Measurements from ENCODE around the gene EYS. TPM values are rescaled to one million over a fixed set of nuclear protein-coding genes. Genes with fewer than 3 reads are reported as not detected.
"Not testable (repeated sequence)": the region's sequence is repeated elsewhere in the genome, so short reads cannot be mapped to it uniquely, and the experiment has no call there.

The EYS gene
- polyA plus RNA-seq, 4 donors, result 0.51 to 0.77 (median 0.61) TPM

DNA sequence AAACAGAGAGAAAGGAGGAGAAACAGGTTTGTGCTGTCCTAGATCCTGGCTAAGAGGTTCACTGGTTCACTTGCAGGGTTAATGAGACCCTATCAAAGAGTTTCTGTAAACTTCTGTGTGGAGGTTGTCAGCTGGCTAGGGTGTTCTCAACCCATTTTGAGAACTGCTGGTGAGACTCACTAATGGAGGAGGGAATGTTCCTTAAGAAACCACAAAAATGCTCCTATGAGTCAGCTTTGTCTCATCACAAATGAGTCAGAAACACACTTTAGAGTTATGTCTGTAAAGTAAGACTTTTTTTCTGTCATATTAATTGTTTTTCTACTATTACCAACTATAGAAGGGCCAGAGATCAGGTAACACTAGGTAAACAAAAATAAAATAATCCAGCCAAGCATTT lies 1187.0 kb downstream of the EYS start:
- no peak for DNase-seq (ENCODE audit: low read depth in 4 of 4, low spot score in 3 of 4)

DNA sequence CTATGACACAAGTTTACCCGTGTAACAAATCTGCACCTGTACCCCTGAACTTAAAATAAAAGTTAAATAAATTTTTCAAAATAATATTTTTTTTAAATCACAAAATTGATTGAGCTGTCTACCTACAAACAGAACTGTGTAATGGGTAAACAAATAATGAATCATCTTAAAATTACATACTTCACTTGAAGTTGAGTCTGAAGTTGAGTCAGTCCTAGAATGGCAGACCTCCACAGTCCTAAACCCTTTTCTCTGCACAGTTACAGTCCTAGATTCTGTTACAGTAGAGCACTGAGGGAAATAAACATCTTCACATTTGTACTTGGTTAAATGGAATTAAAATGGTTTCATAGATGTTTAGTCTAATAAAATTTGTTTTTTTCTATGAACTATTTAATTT lies 1190.6 kb downstream of the EYS start:
- DNase-seq (ENCODE audit: low read depth in 4 of 4, low spot score in 3 of 4), result no peak

DNA sequence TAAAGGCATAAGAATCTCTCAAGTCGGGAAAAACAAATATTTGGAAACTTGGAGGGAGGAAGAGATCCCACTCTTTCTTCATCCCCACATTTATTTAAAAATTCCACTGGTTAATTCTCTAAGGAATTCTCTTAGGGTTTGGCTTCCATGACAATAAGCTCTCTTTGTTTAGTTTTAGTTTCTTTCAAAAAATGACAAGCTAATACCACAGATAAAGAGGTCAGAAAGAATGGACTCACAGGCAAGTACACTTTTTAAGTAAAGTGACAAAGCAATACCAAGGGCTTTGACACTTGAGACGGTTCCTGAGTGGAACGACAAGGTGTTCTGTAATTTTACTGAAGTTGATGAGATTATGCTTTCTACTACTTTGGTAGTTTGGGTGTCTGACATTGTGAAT lies 1199.4 kb downstream of the EYS start:
- no peak for DNase-seq (ENCODE audit: low read depth in 4 of 4, low spot score in 3 of 4)

DNA sequence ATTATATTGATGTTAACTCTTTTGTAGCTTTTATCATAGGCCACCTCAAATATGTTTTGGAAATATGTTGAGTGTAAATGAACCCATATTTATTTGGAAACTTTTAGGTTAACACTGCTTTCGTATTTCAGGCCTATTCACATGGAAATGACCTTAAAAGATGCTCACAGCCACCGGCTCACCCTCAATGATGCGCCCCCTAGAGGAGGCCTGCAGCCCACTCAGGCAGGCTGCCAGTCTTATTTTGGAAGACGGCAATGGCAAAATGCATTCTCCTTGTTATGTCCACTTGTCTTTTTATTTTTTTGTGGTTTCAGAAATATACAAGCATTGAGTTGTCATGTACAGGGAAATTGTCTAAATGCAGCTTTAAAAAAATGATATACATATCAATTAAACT lies 1201.7 kb downstream of the EYS start:
- no peak for DNase-seq (ENCODE audit: low read depth in 4 of 4, low spot score in 3 of 4)

DNA sequence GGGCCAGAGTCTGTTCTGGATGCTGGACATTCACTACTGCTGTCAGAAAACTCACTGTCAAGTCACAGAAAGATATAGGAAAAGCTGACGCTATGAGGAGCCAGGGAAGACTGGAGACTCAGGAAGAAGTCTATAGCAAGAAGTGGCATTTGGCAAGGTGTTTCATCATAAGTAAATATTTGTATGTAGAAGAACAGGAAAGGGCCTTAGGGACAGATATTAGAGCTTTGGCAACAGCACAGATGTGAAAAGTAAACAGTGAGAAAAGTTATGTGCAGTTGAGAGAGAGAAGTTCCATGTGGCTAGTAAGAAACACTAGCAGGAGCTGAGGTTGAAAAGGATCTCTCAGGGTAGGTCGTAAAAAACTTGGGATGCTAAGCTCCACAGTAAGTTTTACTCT lies 1202.5 kb downstream of the EYS start:
- DNase-seq (ENCODE audit: low read depth in 4 of 4, low spot score in 3 of 4), result no peak

DNA sequence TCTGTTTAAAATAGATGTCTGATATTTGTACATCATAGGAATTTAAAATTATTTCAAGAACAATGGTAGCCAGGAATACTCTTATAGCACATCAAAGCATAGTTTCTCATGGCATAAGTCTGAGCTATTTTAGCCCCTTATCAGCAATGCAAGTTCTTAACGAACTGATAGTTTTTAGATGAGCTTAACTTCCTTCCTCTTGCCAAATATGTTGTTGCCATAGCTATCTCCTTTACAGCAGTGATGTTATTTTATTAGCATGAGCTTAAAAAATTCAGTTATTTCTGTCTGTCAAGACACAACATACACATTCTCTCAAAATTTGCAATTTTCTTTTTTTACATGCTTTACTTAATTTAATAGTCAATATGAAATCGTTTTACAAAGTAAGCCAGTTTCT lies 1204.2 kb downstream of the EYS start:
- no peak for DNase-seq (ENCODE audit: low read depth in 4 of 4, low spot score in 3 of 4)

DNA sequence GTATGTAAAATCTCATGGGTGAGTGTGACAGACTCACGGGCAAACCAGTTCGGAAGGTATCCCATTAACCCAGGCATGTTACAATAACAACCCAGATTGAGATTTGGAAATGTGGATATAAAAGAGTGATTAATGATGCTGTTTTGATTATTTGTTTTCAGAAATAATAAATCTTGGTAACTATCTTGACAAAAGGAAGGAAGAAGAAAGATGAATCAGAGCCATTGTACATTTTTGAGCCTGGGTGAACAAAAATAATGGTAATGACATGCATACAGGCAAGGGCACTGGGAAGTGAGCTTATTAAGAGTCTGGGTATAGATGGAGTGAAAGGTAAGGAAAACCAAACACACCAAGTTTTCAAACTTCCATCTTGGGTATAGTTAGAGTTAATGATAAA lies 1209.4 kb downstream of the EYS start:
- no peak for DNase-seq (ENCODE audit: low read depth in 4 of 4, low spot score in 3 of 4)

DNA sequence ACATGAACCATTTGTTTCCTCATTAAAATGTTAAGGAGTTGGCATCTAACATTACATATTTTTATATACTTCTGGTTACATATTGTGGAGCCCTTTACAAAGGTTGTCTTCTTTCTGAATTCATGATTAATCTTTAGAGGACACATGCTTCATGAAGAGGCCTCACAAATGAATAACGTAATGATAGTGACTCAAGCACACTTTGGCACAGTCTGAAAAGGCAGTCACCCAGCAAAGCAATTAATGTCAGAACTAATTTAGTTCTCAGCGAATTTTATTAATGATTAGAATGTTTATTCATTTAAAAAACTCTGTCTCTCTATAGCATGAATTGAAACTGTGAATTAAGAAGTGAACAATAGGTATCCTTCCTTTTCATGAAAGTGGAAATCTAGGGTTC lies 1217.3 kb downstream of the EYS start:
- DNase-seq (ENCODE audit: low read depth in 4 of 4, low spot score in 3 of 4), result no peak

DNA sequence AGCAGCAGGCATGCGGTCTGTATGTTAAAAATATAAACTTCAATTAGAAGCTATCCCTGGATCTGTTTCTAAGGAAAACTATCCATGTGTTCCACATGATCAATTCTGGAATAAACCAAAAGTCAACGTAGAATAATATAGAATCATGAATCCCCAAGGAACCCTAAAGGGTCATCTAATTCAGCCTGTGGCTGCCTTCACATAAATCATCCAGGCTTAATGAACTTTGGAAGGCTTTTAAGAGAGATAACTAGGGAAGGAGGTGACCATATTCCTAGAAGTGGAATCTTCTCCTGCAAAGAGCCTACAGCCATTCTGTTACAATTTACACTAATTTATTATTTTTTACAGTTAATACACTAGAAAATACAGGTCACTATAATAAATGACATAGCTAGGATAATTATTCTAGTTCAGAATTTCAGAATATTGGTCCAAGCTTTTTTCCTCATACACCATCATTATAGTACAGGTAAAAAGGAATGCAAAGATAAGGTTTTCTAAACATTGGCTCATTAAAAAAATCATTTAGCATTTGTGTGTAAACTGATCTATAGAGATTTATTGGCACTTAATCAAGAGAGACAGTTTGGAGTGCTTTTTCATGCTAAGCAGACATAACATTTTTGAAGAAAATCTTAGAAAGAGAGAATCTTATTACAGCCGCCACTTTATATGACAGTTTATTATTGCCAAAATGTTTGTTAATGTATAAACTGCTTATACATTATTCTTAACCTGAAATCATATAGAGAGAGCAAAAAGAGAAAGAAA lies 1220.3 kb downstream of the EYS start:
- DNase-seq (ENCODE audit: low read depth in 4 of 4, low spot score in 3 of 4), result no peak

DNA sequence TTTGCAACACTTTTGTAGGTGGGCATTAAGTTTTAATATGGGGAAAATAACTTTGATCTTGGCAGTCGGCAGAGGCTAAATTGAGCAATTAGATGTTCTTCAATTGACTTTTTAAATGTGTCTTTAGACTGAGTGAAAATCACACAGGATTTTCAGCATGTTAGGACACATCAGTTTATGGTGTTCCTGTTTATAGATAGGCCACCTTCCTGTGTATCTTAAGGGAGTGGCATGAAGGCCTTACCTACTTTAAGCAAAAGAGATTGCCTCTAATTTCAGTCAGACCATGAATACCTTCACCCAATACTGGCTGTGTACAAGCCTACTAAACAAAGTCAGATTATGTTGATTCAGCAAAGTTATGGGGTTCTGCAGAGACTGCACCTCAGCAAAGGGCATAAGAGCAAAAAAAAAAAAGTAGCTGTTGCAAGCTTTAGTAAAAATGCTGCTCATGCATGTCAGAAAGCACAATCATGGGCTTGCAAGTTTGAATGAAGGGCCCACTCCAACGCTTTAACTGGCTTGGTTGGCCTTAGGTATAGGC lies 1223.0 kb downstream of the EYS start:
- DNase-seq (ENCODE audit: low read depth in 4 of 4, low spot score in 3 of 4), result no peak

DNA sequence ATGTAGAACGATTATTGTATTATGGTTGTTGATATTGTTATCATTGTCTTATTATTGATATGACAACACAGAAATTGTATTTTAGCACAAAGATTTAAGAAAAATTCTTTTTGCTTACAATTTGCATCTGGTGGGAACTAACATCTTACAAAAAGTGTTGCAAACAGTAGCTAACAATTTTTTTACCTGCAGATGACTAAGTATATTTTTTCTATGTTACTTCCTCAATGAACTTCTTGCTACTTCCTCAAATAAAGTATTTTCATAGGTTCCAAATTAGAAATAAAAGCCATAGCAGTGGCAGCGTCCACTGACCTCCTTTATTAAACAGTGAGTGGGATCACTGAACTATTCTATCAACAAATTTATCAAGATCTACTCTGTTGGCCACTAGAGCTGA lies 1224.4 kb downstream of the EYS start:
- DNase-seq (ENCODE audit: low read depth in 4 of 4, low spot score in 3 of 4), result no peak

DNA sequence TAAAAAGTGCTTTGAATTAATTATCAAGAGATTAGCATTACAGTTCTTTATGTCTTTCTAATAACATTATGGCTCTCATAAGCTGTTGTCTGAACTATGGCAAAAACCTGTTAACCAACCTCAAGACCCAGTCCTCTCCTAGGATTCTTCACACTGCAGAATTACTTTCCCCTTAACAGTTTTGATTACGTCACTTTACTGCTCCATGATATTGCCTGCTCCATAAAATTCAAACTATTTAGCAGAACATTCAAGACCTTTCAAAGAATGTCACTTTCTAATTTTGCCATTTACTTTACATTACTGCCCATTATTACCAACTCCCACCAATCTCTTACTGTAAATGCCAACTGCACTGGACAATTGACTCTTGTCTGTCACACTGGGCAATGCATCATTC lies 1227.9 kb downstream of the EYS start:
- no peak for DNase-seq (ENCODE audit: low read depth in 4 of 4, low spot score in 3 of 4)

DNA sequence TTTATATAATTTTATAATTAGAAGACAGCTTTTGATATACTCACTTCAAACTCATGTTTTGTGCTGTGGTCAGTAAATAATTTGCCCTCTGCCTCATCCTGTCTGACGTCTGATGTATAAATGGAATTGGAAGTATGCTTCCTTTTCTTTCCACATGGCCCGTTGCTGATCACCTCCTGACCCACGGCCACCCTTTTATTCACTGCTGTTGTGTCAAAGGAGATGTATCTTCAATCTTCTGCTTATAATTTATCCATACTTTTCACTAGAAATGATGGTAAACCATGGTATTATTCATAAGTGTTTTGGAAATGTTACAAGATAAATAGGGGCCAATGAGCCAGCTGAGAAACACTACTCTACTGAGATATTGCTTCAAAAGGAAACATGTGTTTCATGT lies 1229.6 kb downstream of the EYS start:
- no peak for DNase-seq (ENCODE audit: low read depth in 4 of 4, low spot score in 3 of 4)

DNA sequence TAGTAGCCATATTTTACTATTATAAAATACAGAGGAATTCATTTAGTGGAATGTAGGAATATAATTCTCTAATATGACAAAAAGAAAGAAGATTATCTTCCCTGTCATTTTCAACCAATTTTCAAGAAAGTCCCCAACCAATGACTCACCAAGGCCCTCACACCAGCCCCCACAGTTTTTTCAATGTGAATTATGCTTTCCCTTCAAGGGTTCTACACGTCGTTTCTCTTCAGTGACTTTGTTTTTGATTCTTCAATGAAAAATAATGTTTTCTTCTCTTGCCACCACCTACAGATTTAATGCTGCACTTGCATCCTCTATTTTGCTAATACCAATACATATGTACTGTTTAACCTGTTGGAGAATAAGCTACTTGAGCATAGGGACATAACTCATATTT lies 1230.1 kb downstream of the EYS start:
- DNase-seq (ENCODE audit: low read depth in 4 of 4, low spot score in 3 of 4), result no peak

DNA sequence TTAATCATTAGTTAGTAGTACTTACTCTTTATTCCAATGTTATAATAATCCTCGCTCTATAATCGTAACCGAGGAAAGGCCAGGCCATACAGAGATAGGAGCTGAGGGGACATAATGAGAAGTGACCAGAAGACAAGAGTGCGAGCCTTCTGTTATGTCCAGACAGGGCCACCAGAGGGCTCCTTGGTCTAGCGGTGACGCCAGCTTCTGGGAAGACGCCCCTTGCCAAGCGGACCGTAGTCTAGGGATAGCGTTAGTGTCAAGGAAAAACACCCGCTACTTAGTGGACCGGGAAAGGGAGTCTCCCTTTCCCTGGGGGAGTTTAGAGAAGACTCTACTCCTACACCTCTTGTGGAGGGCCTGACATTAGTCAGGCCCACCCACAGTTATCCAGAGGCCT lies 1237.6 kb downstream of the EYS start:
- not testable (repeated sequence) for DNase-seq (ENCODE audit: low read depth in 4 of 4, low spot score in 3 of 4)

DNA sequence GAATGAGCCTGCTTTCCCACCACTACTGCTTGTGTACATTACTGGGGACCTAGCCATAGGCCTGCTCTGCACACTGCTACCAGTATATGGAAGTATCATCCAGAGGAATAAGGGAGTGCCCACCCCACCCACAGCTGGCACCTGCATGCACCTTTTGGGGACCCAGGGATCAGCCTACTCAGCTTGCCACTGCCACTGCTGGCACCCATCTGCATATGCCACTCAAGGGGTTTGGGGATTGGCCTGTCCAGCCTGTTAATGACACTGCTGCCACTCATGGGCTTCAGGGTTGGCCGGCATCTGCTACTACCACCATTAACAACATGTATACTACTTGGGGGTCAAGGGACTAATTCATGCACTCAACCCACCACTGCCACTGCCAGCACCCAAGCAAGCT lies 1239.4 kb downstream of the EYS start:
- DNase-seq (ENCODE audit: low read depth in 4 of 4, low spot score in 3 of 4), result no peak

DNA sequence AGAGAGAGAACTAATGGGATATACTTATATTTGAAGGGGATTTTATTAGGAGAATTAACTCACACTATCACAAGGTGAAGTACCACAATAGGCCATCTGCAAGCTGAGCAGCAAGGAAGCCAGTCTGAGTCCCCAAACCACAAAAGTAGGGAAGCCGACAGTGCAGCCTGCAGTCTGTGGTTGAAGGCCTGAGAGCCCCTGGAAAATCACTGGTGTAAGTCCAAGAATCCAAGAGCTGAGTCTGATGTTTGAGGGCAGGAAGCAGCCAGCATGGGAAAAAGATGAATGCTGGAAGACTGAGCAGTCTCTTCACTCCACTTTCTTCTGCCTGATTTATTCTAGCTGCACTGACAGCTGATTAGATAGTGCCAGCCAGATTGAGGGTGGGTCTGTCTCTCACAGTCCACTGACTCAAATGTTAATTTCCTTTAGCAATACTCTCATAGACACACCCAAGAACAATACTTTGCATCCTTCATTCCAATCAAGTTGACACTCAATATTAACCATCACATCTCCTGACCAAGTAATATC lies 1247.5 kb downstream of the EYS start:
- DNase-seq (ENCODE audit: low read depth in 4 of 4, low spot score in 3 of 4), result no peak

DNA sequence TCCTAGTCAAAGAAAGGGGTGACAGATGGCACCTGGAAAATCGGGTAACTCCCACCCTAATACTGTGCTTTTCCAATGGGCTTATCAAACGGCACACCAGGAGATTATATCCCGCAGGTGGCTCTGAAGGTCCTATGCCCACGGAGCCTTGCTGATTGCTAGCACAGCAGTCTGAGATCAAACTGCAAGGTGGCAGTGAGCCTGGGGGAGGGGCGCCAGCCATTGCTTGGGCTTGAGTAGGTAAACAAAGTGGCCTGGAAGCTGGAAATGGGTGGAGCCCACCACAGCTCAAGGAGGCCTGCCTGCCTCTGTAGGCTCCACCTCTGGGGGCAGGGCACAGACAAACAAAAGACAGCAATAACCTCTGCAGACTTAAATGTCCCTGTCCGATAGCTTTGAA lies 1258.9 kb downstream of the EYS start:
- not testable (repeated sequence) for DNase-seq (ENCODE audit: low read depth in 4 of 4, low spot score in 3 of 4)

DNA sequence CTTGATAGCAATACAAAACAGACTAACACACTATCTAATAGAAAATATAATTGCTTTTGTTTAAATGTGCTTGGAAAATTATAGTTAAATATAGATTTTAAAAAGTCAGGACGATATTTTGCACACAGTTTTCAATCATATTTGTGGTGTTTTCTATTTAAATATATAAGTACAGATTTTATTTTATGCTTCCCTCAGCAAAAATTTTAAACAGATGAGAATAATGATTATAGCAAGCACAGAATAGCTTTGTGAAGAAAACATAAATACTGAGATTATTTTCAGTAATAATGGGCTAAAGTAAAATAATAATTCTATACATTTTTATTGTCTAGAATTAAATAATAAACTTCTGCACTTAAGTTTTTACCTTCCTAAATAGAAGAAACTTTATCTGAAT lies 1262.0 kb downstream of the EYS start:
- DNase-seq (ENCODE audit: low read depth in 4 of 4, low spot score in 3 of 4), result no peak

DNA sequence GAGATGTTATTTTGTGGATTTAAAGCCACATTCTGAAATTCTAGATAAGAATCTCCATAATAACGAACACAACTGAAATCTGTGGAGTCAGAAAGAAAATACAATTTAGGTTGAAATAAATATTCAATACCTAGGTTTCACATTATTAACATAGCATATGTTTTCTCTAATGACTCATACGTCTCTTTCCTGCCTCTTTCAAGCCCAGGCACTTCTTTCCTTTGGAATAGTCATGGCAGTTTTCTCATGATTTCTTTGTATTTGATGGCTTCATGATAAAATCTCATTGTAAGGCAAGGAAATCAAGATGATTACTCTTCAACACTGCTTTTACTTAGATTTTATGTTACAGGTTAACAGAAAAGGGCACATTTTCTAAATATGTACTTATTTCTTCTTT lies 1267.8 kb downstream of the EYS start:
- no peak for DNase-seq (ENCODE audit: low read depth in 4 of 4, low spot score in 3 of 4)

DNA sequence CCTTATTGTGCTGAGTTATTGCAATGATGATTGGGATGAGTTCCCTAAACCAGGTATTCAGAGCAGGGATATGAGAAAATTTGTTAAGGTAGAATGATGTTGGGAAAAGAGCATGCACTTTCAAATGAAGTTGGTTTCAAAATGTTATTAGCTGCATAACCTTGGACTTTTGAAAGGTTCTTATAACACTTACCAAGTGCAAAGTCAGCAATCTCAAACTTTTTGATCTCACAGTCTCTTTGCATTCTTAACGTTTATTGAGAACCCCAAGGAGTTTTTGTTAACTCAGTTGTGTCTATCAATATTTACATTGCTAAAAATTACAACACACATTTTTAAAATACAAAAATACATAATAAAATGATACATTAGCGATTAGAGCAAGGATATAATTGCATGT lies 1269.0 kb downstream of the EYS start:
- DNase-seq (ENCODE audit: low read depth in 4 of 4, low spot score in 3 of 4), result no peak

DNA sequence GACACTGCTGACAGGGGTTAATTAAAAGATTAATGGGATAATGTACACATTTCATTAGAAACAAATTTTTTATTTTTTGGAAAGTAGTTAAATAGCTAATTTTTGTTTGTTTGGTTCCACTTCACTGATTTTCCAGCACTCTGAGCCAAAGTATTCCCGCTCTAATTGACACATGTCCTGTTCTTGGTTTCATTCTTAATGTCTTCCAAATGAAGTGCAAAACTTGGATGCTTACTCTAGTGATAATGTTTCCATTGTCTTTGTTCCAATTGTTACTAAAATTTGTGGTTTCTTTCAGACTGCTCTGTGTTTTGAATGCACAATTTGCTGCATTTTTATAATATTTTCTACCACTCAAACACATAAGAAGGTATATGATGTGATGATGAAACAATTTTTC lies 1277.1 kb downstream of the EYS start:
- no peak for DNase-seq (ENCODE audit: low read depth in 4 of 4, low spot score in 3 of 4)

DNA sequence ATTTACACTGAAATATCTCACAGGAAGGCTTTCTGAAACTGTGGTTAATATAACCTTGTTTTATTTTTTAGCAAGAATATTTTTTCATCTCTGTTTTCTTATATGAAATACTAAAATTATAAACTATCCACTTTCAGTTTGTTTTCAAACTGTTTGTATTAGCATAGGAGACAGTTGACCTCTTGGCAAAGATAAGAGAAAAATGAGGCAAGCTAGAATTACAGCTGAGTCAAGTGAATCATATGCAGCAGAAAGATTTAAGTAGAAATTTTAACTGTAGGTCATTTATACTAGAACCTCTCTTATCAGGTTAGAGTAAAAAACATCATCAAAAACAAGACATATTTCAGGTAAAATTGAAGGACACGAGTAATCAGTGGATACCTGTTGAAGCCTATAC lies 1278.8 kb downstream of the EYS start:
- no peak for DNase-seq (ENCODE audit: low read depth in 4 of 4, low spot score in 3 of 4)

Data from right renal pelvis (tissue), 4 donors.